Middle frontal gyrus (tissue), 1 donor: ENCODE results near the gene LAMTOR3.
"Not testable (repeated sequence)": the region's sequence is repeated elsewhere in the genome, so short reads cannot be mapped to it uniquely, and the experiment has no call there.

ENCODE experiments used
- DNase-seq: peaks from one replicate; pipeline ENCODE4 v3.0.0-alpha.2; 2015; ENCODE audit warnings: low spot score; ENCODE audit errors: extremely low spot score

The LAMTOR3 gene

GRCh38 chr4:99832321-99832720 lies 61.9 kb downstream of the LAMTOR3 start:
- no peak for DNase-seq

DNA sequence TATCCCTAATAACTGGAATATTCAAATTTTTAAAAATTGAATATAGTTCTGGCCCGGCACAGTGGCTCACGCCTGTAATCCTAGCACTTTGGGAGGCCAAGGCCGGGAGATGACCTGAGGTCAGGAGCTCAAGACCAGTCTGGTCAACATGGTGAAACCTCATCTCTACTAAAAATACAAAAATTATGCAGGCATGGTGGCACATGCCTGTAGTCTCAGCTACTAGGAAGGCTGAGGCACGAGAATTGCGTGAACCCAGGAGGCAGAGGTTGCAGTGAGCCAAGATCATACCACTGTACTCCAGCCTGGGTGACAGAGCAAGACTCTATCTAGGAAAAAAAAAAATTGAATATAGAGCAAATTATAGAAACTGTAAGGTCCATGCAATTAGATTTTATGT lies 64.2 kb downstream of the LAMTOR3 start:
- not testable (repeated sequence) for DNase-seq

GRCh38 chr4:99828477-99828876 lies 65.8 kb downstream of the LAMTOR3 start:
- DNase-seq, result no peak
